Measurements from ENCODE around the gene IDH3G. TPM values are rescaled to one million over a fixed set of nuclear protein-coding genes. Genes with fewer than 3 reads are reported as not detected.

Gene IDH3G
- total and polyA plus RNA-seq, 2 experiments from 2014 or later = 99.8 to 110 TPM

DNA sequence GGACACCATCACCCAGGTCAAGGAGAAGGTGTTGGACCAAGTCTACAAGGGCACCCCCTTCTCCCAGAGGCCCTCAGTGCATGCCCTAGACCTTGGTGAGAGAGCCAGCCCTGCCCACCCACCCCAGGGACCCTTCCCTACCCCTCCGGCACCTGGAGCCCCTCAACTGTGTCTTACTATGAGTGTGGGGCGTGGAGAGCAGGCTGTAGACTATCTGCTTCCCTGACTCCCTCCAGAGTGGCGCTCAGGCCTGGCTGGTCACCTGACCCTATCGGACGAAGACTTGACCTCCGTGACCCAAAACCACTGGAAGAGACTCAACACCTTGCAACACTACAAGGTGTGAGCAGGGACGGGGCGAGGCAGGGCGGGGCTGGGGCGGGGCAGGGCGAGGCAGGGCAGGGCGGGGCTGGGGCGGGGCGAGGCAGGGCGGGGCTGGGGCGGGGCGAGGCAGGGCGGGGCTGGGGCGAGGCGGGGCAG lies 18.0 kb downstream of the IDH3G start:
- TF ChIP-seq, protein P1, sequence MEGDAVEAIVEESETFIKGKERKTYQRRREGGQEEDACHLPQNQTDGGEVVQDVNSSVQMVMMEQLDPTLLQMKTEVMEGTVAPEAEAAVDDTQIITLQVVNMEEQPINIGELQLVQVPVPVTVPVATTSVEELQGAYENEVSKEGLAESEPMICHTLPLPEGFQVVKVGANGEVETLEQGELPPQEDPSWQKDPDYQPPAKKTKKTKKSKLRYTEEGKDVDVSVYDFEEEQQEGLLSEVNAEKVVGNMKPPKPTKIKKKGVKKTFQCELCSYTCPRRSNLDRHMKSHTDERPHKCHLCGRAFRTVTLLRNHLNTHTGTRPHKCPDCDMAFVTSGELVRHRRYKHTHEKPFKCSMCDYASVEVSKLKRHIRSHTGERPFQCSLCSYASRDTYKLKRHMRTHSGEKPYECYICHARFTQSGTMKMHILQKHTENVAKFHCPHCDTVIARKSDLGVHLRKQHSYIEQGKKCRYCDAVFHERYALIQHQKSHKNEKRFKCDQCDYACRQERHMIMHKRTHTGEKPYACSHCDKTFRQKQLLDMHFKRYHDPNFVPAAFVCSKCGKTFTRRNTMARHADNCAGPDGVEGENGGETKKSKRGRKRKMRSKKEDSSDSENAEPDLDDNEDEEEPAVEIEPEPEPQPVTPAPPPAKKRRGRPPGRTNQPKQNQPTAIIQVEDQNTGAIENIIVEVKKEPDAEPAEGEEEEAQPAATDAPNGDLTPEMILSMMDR (IDR thresholded peaks at IDR 0.05; ENCODE audit: low read depth, low read length) = no peak
- DNase-seq (ENCODE audit: low read depth in 1 of 2, low spot score in 1 of 2) = no peak
- H3K4me1 ChIP-seq (ENCODE audit: low read depth) = no peaks in the 10 kb centered on the region

DNA sequence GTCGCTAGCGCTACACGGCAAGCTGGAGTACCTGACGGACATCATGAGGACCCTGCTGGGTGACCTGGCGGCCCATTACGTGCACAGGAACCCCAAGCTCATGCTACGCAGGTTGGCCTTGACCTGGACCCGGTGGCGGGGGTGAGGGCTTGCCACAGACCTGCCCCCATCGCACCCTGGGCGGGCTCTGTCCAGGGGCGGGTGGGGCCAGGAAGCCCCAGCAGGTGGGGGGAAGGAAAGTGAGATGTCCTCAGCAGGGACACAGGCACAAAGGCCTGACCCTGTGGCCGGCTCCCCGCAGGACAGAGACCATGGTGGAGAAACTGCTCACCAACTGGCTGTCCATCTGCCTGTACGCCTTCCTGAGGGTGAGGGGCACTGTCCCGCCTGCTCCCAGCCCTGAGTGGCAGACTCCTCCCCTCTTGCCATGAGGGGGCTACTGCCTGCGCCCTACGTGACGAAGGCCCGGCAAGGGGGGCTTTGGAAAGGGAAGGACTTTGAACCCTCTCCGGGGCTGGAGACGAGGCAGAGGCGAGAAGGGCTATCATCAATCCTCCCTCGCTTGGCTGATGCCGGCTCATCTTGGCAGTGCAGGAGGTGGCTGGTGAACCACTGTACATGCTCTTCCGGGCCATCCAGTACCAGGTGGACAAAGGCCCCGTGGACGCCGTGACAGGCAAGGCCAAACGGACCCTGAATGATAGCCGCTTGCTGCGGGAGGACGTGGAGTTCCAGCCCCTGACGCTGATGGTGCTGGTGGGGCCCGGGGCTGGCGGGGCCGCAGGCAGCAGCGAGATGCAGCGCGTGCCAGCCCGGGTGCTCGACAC lies 18.7 kb downstream of the IDH3G start:
- Histone ChIP-seq H3K27me3 (no peaks in the 10 kb centered on the region), H3K27ac (no peak overlapping the region), H3K4me3 (no peak overlapping the region), H3K4me1 (ENCODE audit: low read depth) (no peaks in the 10 kb centered on the region), H3K36me3 (no peaks in the 10 kb centered on the region), H3K9me3 (ENCODE audit: low read depth) (no peaks in the 10 kb centered on the region)
- no peak for DNase-seq (ENCODE audit: low read depth in 1 of 2, low spot score in 1 of 2)
- TF ChIP-seq, protein P1 (IDR thresholded peaks at IDR 0.05; ENCODE audit: low read depth, low read length) = no peak

More for the DNA sequence above, 18.0 kb downstream of the IDH3G start:
- no peaks in the 10 kb centered on the region for H3K9me3 ChIP-seq (ENCODE audit: low read depth)
- no peaks in the 10 kb centered on the region for H3K36me3 ChIP-seq
- no peak overlapping the region for H3K27ac ChIP-seq
- no peaks in the 10 kb centered on the region for H3K27me3 ChIP-seq
- H3K4me3 ChIP-seq = no peak overlapping the region

DNA sequence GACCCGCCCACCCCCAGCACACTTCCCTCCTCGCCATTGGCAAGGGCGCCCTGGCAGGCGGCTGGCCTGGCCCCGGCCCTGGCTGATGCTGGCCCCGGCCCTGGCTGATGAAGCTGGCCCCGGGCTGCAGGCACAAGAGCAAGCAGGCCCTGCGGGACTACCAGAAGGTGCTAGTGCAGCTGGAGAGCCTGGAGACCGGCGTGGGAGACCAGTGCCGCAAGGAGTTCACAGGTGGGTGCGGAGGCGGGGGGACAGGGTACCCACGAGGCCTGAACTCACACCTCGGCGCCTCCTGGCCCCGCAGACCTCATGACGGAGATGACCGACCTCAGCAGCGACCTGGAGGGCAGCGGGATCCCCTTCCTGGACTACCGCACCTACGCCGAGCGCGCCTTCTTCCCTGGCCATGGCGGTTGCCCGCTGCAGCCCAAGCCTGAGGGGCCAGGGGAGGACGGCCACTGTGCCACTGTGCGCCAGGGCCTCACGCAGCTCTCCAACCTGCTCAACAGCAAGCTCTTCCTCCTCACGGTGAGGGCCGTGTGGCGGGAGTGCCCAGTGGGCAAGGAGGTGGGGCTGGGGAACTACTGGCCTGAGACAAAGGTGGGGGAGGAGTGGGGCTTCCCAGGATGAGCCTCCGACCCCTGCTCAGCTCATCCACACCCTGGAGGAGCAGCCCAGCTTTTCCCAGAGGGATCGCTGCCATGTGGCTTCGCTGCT lies 19.4 kb downstream of the IDH3G start:
- no peak for DNase-seq (ENCODE audit: low read depth in 1 of 2, low spot score in 1 of 2)
- no peak overlapping the region for H3K27ac ChIP-seq
- no peaks in the 10 kb centered on the region for H3K27me3 ChIP-seq
- H3K36me3 ChIP-seq = no peaks in the 10 kb centered on the region
- H3K9me3 ChIP-seq (ENCODE audit: low read depth) = no peaks in the 10 kb centered on the region
- no peak overlapping the region for H3K4me3 ChIP-seq
- TF ChIP-seq, protein P1 (IDR thresholded peaks at IDR 0.05; ENCODE audit: low read depth, low read length) = no peak
- H3K4me1 ChIP-seq (ENCODE audit: low read depth) = no peaks in the 10 kb centered on the region

GRCh38 chrX:153773741-153774575 lies 20.2 kb downstream of the IDH3G start:
- H3K4me3 ChIP-seq = no peak overlapping the region
- no peaks in the 10 kb centered on the region for H3K9me3 ChIP-seq (ENCODE audit: low read depth)
- H3K27ac ChIP-seq = no peak overlapping the region
- DNase-seq (ENCODE audit: low read depth in 1 of 2, low spot score in 1 of 2) = no peak
- H3K4me1 ChIP-seq (ENCODE audit: low read depth) = no peaks in the 10 kb centered on the region
- TF ChIP-seq, protein P1 (IDR thresholded peaks at IDR 0.05; ENCODE audit: low read depth, low read length) = no peak
- H3K27me3 ChIP-seq = no peaks in the 10 kb centered on the region
- H3K36me3 ChIP-seq = no peaks in the 10 kb centered on the region

DNA sequence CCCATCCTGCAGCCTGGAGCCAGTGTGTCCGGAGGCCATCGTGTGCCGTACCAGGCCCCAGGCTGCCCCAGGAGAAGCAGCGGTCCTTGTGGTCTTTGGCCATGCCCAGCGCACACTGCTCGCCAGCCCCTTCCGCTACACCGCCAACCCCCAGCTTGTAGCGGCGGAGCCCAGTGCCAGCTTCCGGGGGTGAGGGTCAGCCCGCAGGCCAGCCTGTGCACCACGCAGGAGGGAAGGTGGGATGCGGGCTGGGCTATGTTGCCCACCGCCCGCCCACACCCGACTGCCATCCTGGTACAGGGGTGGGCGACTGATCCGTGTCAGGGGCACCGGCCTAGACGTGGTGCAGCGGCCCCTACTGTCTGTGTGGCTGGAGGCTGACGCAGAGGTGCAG lies 21.0 kb downstream of the IDH3G start:
- DNase-seq (ENCODE audit: low read depth in 1 of 2, low spot score in 1 of 2) = no peak
- H3K4me1 ChIP-seq (ENCODE audit: low read depth) = no peaks in the 10 kb centered on the region

More for the DNA sequence above, 21.0 kb downstream of the IDH3G start:
- TF ChIP-seq, protein P1 (IDR thresholded peaks at IDR 0.05; ENCODE audit: low read depth, low read length) = no peak
- Histone ChIP-seq H3K4me3 (no peak overlapping the region), H3K27ac (no peak overlapping the region), H3K27me3 (no peaks in the 10 kb centered on the region), H3K9me3 (ENCODE audit: low read depth) (no peaks in the 10 kb centered on the region), H3K36me3 (no peaks in the 10 kb centered on the region)
